Stimulated activated CD4-positive, alpha-beta T cell treated with anti-CD3 and anti-CD28 coated beads, Interleukin-2, amount 100 ng/mL, for 24 hours (primary cell): Measurements from ENCODE around the gene ESRRA.

Experiments used
- DNase-seq, 2 donors: peaks; one replicate each; pipeline ENCODE4 v3.0.0-alpha.2; 2020

Gene ESRRA

GRCh38 chr11:64352099-64352994 lies 47.0 kb downstream of the ESRRA start:
- no peak for DNase-seq

GRCh38 chr11:64352995-64353714 lies 47.8 kb downstream of the ESRRA start:
- DNase-seq = no peak

GRCh38 chr11:64353715-64354506 lies 48.6 kb downstream of the ESRRA start:
- no peak for DNase-seq

- peak; percentile 31 to 54 for DNase-seq
Observed at GRCh38 chr11:64355078-64355940, 50.0 kb downstream of the ESRRA start.

- DNase-seq = peak; percentile 43 to 54
Observed at GRCh38 chr11:64356498-64357411, 51.4 kb downstream of the ESRRA start.

- no peak for DNase-seq
Observed at GRCh38 chr11:64357446-64357845, 52.1 kb downstream of the ESRRA start.

- DNase-seq = peak; percentile 42 to 66
Observed at GRCh38 chr11:64357904-64358535, 52.7 kb downstream of the ESRRA start.

- DNase-seq = no peak
Observed at GRCh38 chr11:64358536-64358906, 53.2 kb downstream of the ESRRA start.

- peak; percentile 61 to 73 for DNase-seq
Observed at GRCh38 chr11:64358907-64359711, 53.8 kb downstream of the ESRRA start, which contains the start of gene RPS6KA4. TSS of gene RPS6KA4 (plus strand) at chr11:64359162. CDS start at chr11:64359236, 74 bp downstream.

- DNase-seq = peak in 1 of 2 donors; percentile 54
Observed at GRCh38 chr11:64359712-64360445, 54.6 kb downstream of the ESRRA start.

GRCh38 chr11:64360448-64360921 lies 55.2 kb downstream of the ESRRA start:
- no peak for DNase-seq

GRCh38 chr11:64361659-64362058 lies 56.3 kb downstream of the ESRRA start:
- DNase-seq = no peak

GRCh38 chr11:64362339-64362738 lies 57.0 kb downstream of the ESRRA start:
- no peak for DNase-seq

GRCh38 chr11:64364435-64364834 lies 59.1 kb downstream of the ESRRA start:
- DNase-seq = no peak

- no peak for DNase-seq
Observed at GRCh38 chr11:64364911-64365310, 59.6 kb downstream of the ESRRA start.
